Muscle of leg (tissue), 11 donors: ENCODE measurements around the gene BATF. TPM values are rescaled to one million over a fixed set of nuclear protein-coding genes. Genes with fewer than 3 reads are reported as not detected.

Experiments
- DNase-seq: peaks from one replicate; pipeline ENCODE4 v3.0.0; 2013
- H3K27ac ChIP-seq: one replicate; pipeline ENCODE4 v1.5.1; 2013; ENCODE audit warnings: mild to moderate bottlenecking, low read length, control low read depth
- H3K27me3 ChIP-seq: one replicate; pipeline ENCODE4 v1.6.1; 2013; ENCODE audit warnings: low read length; ENCODE audit not compliant: control insufficient read depth, insufficient read depth
- H3K36me3 ChIP-seq: one replicate; pipeline ENCODE4 v1.6.1; 2013; ENCODE audit warnings: low read length; ENCODE audit not compliant: control insufficient read depth, insufficient read depth
- H3K4me1 ChIP-seq: one replicate; pipeline ENCODE4 v1.6.1; 2013; ENCODE audit warnings: low read length; ENCODE audit not compliant: control insufficient read depth, insufficient read depth
- H3K4me3 ChIP-seq: one replicate; pipeline ENCODE4 v1.5.1; 2013; ENCODE audit warnings: low read length, control low read depth
- H3K9me3 ChIP-seq: replicated peaks from 2 replicates; pipeline ENCODE4 v1.6.1; 2013; ENCODE audit warnings: low read depth, low read length; ENCODE audit not compliant: control insufficient read depth
- whole genome bisulfite sequencing: methylation state at CpG from one replicate; pipeline ENCODE4 v1.1.5; 2013; ENCODE audit warnings: missing lambda C conversion rate; ENCODE audit not compliant: insufficient coverage; 5-methylcytosine and 5-hydroxymethylcytosine counted together
- polyA plus RNA-seq, 8 donors: library from polyadenylated mRNA; unstranded; fragments of 120-200 nt; gene quantifications; one replicate each; pipeline versions ENCODE4 v1.2.1 to v1.2.3, GENCODE V29; 2013; ENCODE audit warnings: inconsistent platforms in 1 of 8, low replicate concordance in 1 of 8; ENCODE audit not compliant: insufficient read length in 8 of 8, insufficient read depth in 1 of 8
- total RNA-seq: library from RNA; stranded (reverse); fragments of 120-200 nt; gene quantifications from one replicate; pipeline ENCODE4 v1.2.4, GENCODE V29; 2013

BATF gene
- total and polyA plus RNA-seq, 9 donors, result 0.34 to 1.2 (median 0.57) TPM

DNA sequence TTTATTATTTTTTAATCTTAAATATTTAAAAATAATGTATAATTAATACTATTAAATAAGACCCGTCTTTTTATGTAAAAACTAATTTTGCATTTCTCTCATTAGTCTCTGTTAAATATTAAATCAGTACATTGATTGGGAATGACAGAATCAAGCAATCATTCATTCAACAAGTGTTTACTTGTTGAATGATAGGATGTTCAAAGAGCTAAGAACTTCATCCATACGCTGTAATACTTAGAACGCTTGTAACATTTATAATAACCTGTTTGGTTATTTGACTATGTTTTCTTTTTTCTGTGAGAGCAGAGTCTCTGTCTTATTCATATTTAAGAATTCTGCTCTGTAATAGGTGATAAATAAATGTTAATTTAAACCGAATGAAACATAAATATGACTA, 2.9 kb upstream of the BATF start:
- H3K4me1 ChIP-seq, result peaks cover 14% of the 10 kb centered on the region
- peaks cover 30% of the 10 kb centered on the region for H3K27me3 ChIP-seq
- no peaks in the 10 kb centered on the region for H3K9me3 ChIP-seq
- no CpG with 5 or more reads among the region's 4 CpGs for WGBS
- H3K4me3 ChIP-seq, result no peak overlapping the region
- H3K36me3 ChIP-seq, result no peaks in the 10 kb centered on the region
- no peak overlapping the region for H3K27ac ChIP-seq
- DNase-seq, result no peak

DNA sequence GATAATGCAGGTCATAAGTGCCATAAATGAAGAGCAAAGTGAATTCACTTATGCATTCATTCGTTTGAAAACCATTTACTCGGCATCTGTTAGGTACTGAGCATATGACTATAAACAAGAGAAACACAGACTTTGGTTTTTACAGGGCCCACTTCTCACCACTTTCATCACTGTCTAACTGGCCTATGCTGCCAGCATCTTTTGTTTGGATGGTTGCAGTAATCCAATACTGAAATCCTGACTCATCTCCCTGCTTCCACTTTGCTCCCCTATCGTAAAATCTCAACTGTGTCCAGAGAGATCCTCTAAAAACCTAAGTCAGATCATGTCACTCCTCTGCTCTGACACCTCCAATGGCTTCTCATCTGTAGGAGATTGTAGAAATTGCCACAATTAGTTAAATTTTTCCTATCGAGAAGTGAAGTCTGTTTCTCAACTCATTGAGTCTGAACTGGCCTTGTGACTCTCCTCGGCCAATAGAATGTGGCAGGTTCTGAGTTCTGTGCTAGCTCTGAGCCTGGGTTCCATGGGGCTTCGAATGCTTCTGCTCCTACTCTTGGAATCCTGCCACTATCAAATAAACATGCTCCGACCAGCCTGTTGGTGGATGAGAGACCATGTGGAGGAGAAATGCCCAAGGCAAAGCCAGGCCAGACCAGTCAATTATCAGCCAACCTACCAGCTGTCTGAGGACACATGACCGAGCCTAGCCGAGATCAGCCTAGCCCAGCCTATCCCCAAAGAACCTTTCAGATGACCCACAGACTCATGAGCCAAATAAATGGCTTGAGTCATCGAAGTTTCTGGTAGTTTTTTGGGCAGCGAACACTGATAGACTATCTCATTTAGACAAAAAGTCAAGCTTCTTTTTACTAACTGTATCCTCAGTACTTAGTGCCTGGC, 2.2 kb upstream of the BATF start:
- no peak overlapping the region for H3K4me3 ChIP-seq
- H3K27ac ChIP-seq, result no peak overlapping the region
- H3K27me3 ChIP-seq, result peaks cover 30% of the 10 kb centered on the region
- no peaks in the 10 kb centered on the region for H3K9me3 ChIP-seq
- DNase-seq, result no peak
- 94% methylated on average over 6 of the region's 11 CpGs for WGBS
- H3K4me1 ChIP-seq, result peaks cover 14% of the 10 kb centered on the region
- H3K36me3 ChIP-seq, result no peaks in the 10 kb centered on the region

DNA sequence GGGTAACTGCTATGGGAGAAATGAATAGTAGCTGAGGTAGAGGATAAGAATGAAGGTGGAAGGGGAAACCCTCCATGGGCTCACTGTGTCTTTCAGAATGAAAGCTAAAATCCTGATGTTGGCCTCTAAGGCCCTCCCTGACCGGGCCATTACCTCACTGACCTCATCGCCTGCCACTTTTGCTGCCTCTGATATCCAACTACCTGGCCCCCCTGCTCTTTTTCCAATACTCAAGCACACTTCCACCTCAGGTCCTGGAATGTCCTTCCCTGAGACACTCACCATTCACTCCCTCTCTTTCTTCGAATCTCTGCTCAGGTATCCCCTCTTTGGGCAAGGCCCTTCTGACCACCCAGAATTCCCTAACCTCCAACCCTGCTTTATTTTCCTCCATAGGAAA, 1.4 kb upstream of the BATF start:
- no peak for DNase-seq

DNA sequence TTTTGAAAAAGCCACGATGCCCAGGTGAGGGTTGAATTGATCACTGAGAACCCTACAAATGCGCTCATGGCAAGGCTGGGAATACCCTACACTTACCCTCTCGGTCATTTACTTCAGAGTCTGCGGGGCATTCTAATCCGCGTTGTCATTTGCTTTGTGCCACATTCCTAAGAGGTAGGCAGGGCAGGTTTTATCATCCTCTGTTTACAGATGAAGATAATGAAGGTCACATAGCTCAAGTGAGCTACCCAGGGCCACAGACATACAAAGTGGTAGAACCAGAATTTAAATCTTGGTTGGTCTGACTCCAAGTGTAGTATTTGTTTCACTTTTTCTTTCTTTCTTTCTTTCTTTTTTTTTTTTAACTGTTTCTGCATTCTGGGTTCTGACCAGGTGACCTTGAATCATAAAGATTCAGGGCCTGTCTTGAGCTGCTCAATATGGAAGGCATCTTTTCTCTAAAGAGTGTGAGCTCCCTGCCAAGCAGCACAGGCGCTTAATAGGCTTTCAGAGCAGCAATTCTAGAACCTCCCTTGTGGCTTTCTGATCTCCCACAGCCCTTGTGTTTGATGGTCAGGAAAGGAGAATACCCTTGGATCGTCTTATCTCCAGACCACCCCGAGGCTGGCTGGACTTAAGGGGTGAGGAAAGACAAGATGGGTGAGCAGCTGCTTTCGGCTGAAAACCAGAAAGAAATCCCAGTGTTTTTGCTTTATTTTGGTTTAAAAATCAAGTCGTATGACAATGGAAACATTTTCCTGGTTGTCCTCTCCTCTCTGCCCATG, 662 bp upstream of the BATF start:
- WGBS, result 76% methylated on average over 3 of the region's 11 CpGs
- no peaks in the 10 kb centered on the region for H3K9me3 ChIP-seq
- no peak overlapping the region for H3K27ac ChIP-seq
- peaks cover 5% of the 10 kb centered on the region for H3K4me1 ChIP-seq
- no peaks in the 10 kb centered on the region for H3K36me3 ChIP-seq
- H3K27me3 ChIP-seq, result peaks cover 22% of the 10 kb centered on the region
- no peak overlapping the region for H3K4me3 ChIP-seq
- no peak for DNase-seq

More for the DNA sequence above, 1.4 kb upstream of the BATF start:
- peaks cover 7% of the 10 kb centered on the region for H3K4me1 ChIP-seq
- H3K27ac ChIP-seq, result no peak overlapping the region
- no peaks in the 10 kb centered on the region for H3K36me3 ChIP-seq
- no peak overlapping the region for H3K4me3 ChIP-seq
- 89% methylated on average over 2 of the region's 3 CpGs for WGBS
- H3K27me3 ChIP-seq, result peaks cover 24% of the 10 kb centered on the region
- no peaks in the 10 kb centered on the region for H3K9me3 ChIP-seq

DNA sequence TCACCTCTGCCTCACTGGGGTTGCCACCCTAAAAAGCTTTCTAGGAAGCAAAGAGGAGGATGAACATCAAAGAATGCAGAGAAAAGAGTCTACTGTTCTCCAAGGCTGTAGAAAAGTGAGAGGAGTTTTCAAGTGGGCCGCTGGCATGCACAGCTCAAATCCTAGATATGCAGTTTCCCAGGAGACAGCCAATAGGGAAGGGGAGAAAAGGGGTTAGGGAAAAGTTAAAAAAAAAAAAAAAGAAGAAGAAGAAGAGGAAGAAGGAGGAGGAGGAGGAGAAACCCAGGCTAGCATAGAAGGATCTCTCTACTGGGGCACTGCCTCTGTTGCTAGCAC, 682 bp downstream of the BATF start:
- Histone ChIP-seq H3K36me3 (no peaks in the 10 kb centered on the region), H3K27ac (no peak overlapping the region), H3K9me3 (no peaks in the 10 kb centered on the region), H3K4me3 (no peak overlapping the region), H3K27me3 (peaks cover 18% of the 10 kb centered on the region), H3K4me1 (peaks cover 5% of the 10 kb centered on the region)
- WGBS, result 100% methylated on average over 1 of the region's 1 CpG
- no peak for DNase-seq

DNA sequence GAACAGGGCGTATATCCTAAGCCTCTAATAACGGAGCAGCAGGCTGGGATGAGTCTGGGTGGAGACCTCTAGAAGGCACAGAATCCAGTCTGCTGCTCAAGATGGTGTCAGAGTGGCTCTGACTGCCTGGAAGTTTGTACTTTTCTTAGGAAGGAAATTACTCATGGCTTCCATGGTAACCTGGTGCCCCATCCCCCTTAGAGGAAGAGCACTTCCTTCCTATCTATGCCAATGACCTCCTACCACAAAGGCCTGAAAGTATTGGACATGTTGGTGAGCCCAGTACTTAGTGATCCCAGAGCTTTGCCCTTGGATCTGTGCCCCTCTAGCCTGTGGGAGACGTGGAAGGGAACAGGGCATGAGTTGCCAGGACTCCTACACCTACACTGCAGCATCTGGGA, 1.5 kb downstream of the BATF start:
- Histone ChIP-seq H3K9me3 (no peaks in the 10 kb centered on the region), H3K4me3 (no peak overlapping the region), H3K27me3 (peaks cover 18% of the 10 kb centered on the region), H3K27ac (no peak overlapping the region), H3K4me1 (peaks cover 5% of the 10 kb centered on the region), H3K36me3 (no peaks in the 10 kb centered on the region)
- DNase-seq, result peak; percentile 31
- 70% methylated on average over 2 of the region's 3 CpGs for WGBS

DNA sequence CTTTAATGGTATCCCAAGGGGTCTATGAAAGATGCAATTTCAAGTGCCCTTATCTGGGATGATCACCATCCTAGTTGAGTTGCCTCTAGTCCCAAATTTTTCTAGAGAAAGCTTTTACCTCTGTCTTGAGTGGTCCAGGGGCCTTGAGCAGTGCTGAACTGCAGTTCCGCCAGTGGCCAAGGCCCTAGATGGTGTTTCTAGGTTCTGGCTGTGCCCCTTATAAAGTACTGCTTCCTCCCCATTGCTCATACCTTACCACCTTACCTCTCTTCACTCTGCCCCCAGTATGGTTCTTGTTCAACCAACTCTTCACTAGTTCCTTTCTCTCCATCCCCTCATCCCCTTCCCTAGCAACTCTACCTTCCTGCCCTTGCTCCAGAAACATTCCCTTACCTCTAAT, 3.7 kb downstream of the BATF start:
- no peaks in the 10 kb centered on the region for H3K36me3 ChIP-seq
- no peak for DNase-seq
- no peak overlapping the region for H3K4me3 ChIP-seq
- peaks cover 5% of the 10 kb centered on the region for H3K4me1 ChIP-seq
- WGBS, result 67% methylated on average over 1 of the region's 1 CpG
- H3K9me3 ChIP-seq, result no peaks in the 10 kb centered on the region
- peaks cover 13% of the 10 kb centered on the region for H3K27me3 ChIP-seq
- H3K27ac ChIP-seq, result no peak overlapping the region

DNA sequence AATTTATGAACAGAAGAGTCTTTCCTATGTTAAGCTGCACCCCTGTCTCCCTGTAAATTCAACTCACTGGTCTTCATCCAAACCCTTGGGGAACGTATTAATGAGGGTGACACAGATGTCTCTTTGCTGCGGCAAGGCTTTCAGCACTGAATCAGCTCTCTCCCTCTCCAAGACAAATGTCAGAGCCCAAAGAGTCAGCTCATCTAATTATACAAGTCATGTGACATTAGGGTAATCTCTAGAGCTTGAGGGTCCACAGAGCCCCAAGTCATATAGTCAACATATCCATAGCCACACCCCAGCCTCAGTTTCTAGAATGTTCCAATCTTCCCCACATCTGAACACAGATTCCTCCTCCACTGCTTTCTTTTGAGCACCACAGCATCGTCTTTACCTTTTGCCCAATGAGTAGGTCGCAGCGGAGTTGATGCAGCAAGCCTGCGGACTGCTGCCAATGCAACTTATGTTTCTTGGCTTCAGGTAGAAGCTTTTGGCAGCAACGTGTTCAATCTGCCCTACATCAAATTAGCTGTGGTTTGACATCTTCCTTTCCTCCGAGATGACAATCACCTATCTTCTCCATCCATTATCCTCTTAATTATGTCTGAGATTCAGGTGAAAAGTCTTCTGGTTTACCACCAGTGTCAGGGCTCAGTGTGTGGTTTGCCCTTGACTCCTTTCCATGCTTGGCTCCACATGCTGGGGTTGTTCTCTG, 5.3 kb downstream of the BATF start:
- no peak for DNase-seq
- no peaks in the 10 kb centered on the region for H3K36me3 ChIP-seq
- 73% methylated on average over 6 of the region's 8 CpGs for WGBS
- H3K27ac ChIP-seq, result no peak overlapping the region
- no peaks in the 10 kb centered on the region for H3K9me3 ChIP-seq
- peaks cover 3% of the 10 kb centered on the region for H3K4me1 ChIP-seq
- H3K4me3 ChIP-seq, result no peak overlapping the region
- peaks cover 7% of the 10 kb centered on the region for H3K27me3 ChIP-seq

DNA sequence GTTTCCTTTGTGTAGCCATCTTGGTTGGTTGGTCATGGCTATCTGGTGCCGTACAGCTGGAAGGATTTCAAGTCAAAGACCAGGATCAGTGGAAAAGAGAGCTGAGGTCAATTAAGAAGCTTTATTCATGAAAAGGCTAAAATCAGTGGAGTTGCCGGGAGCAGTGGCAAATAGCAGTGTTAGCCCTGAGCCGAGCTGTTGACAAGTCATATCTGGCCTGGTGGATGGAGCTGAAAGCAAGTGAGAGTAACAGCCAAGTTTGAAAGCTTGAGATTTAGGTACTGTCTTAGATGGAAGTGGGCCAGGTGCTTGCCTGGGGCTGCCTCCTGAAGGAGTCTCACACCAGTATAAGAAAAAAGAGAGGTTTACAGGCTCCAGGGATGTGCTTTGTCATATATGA, 9.0 kb downstream of the BATF start:
- no peak for DNase-seq

More for the DNA sequence above, 9.0 kb downstream of the BATF start:
- Histone ChIP-seq H3K4me1 (no peaks in the 10 kb centered on the region), H3K36me3 (no peaks in the 10 kb centered on the region), H3K4me3 (no peak overlapping the region), H3K27me3 (no peaks in the 10 kb centered on the region), H3K27ac (no peak overlapping the region), H3K9me3 (no peaks in the 10 kb centered on the region)
- 84% methylated on average over 3 of the region's 3 CpGs for WGBS
